ENCODE results near the gene VPS16.

DNA sequence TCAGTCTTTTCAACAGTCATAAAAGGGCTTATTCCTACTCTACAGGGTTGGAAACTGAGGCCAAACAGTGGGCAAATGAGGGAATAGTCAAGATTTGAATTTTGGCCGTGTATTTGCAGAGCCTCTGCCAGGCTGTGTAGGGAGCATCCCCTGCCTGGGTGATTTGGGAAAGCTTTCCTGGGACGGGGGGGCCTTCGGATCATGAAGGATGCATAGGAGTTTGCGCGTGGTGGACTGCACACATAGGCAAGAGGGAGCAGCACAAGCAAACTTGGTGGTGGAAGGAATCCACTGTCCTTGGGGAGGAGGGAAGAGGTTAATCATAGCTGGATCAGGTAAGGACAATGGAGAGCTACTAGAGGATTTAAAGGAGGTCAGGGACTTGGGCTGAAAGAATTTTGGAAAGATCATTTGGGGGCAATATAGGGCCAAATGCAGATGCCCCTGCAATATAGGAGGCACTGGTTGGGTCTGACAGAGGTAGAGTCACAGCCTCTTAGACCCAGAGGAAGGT, 35.2 kb downstream of the VPS16 start:
- TF ChIP-seq FOSL2 (IDR thresholded peaks at IDR 0.05): no peak
- no peak for TF ChIP-seq FOSL2 (CRISPR knock-in tag; IDR thresholded peaks at IDR 0.05)
- no peak for TF ChIP-seq POLR2A (IDR thresholded peaks at IDR 0.05; ENCODE audit: low read length)
- TF ChIP-seq CTCF (IDR thresholded peaks at IDR 0.05): no peak
- no peak for TF ChIP-seq CHD2 (IDR thresholded peaks at IDR 0.05; ENCODE audit: low read length, partially characterized antibody)
- TF ChIP-seq, protein P1, sequence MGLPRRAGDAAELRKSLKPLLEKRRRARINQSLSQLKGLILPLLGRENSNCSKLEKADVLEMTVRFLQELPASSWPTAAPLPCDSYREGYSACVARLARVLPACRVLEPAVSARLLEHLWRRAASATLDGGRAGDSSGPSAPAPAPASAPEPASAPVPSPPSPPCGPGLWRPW (IDR thresholded peaks at IDR 0.05): no peak
- no peak for TF ChIP-seq EP300 (IDR thresholded peaks at IDR 0.05)
- TF ChIP-seq, protein P2, sequence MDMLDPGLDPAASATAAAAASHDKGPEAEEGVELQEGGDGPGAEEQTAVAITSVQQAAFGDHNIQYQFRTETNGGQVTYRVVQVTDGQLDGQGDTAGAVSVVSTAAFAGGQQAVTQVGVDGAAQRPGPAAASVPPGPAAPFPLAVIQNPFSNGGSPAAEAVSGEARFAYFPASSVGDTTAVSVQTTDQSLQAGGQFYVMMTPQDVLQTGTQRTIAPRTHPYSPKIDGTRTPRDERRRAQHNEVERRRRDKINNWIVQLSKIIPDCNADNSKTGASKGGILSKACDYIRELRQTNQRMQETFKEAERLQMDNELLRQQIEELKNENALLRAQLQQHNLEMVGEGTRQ (IDR thresholded peaks at IDR 0.05): no peak
- TF ChIP-seq MAZ (IDR thresholded peaks at IDR 0.05; ENCODE audit: borderline replicate concordance, low read depth, low read length): no peak
- no peak for TF ChIP-seq MYC (IDR thresholded peaks at IDR 0.05; ENCODE audit: borderline replicate concordance, low read length)
- TF ChIP-seq SMC3 (IDR thresholded peaks at IDR 0.05): no peak

All from A549 (cell line).